PC-9 (cell line): ENCODE data around the gene MCC. TPM values are rescaled to one million over a fixed set of nuclear protein-coding genes. Genes with fewer than 3 reads are reported as not detected.

Experiments
- BruUV-seq: library from RNA; stranded (reverse); fragments of 400-500 nt; replicated peaks from 2 replicates; lab custom pipeline; 2021; lab: Mats Ljungman, UMichigan
- CTCF ChIA-PET: fragments of 300-600 bp; sonication (Branson Sonifier 250); formaldehyde crosslinking; loops from one replicate; lab custom pipeline; 2022; ENCODE audit warnings: antibody characterized with exemption; lab: Charles Lee
- POLR2A ChIA-PET: fragments of 300-600 bp; sonication (Branson Sonifier 250); formaldehyde crosslinking; loops from one replicate; lab custom pipeline; 2022; ENCODE audit warnings: antibody characterized with exemption; ENCODE audit not compliant: unreplicated experiment; lab: Charles Lee
- DNase-seq, 2 experiments: peaks; one replicate each; pipeline versions ENCODE4 v3.0.0 to v3.0.0-alpha.2; 2015 to 2022; ENCODE audit warnings: mixed read lengths in 1 of 2
- H2AFZ ChIP-seq: fragments of 200-600 bp; sonication (generic); 2 replicates; pipeline ENCODE4 v1.8.1; 2017; ENCODE audit warnings: antibody characterized with exemption
- H3F3A ChIP-seq: fragments of 200-600 bp; sonication (generic); 2 replicates; pipeline ENCODE4 v1.8.1; 2017; ENCODE audit warnings: antibody characterized with exemption, mild to moderate bottlenecking, low read depth; ENCODE audit not compliant: insufficient read depth
- H3K27ac ChIP-seq: fragments of 200-600 bp; sonication (generic); 2 replicates; pipeline ENCODE4 v1.6.1; 2016; ENCODE audit warnings: mixed run types
- H3K27me3 ChIP-seq: fragments of 200-600 bp; sonication (generic); 2 replicates; pipeline ENCODE4 v1.6.1; 2016; ENCODE audit warnings: low read depth, mixed run types; ENCODE audit not compliant: insufficient read depth
- H3K36me3 ChIP-seq: fragments of 200-600 bp; sonication (generic); 2 replicates; pipeline ENCODE4 v1.6.1; 2016; ENCODE audit warnings: low read depth, mixed run types
- H3K4me1 ChIP-seq: fragments of 200-600 bp; sonication (generic); replicated peaks from 2 replicates; pipeline ENCODE4 v1.6.1; 2016; ENCODE audit warnings: mixed run types; ENCODE audit not compliant: insufficient read depth
- H3K4me2 ChIP-seq: fragments of 200-600 bp; sonication (generic); 2 replicates; pipeline ENCODE4 v1.6.1; 2017; ENCODE audit warnings: mixed run types
- H3K4me3 ChIP-seq: fragments of 200-600 bp; sonication (generic); 2 replicates; pipeline ENCODE4 v1.6.1; 2016; ENCODE audit warnings: mixed run types
- H3K79me2 ChIP-seq: fragments of 200-600 bp; sonication (generic); 2 replicates; pipeline ENCODE4 v1.6.1; 2017; ENCODE audit warnings: low read depth, mixed run types
- H3K9me2 ChIP-seq: fragments of 200-600 bp; sonication (generic); 2 replicates; pipeline ENCODE4 v1.8.1; 2017; ENCODE audit warnings: mild to moderate bottlenecking; ENCODE audit not compliant: insufficient read depth
- H3K9me3 ChIP-seq: fragments of 200-600 bp; sonication (generic); 2 replicates; pipeline ENCODE4 v1.8.1; 2016; ENCODE audit warnings: low read depth; ENCODE audit not compliant: insufficient read depth
- H4K20me1 ChIP-seq: fragments of 200-600 bp; sonication (generic); 2 replicates; pipeline ENCODE4 v1.8.1; 2017; ENCODE audit not compliant: insufficient read depth
- EZH2 ChIP-seq: fragments of 200-600 bp; sonication (generic); IDR thresholded peaks from 2 replicates; pipeline ENCODE4 v1.8.0; 2017; ENCODE audit warnings: antibody characterized with exemption, low read depth
- intact Hi-C: fragments of 100-400 bp; cut with micrococcal nuclease; formaldehyde crosslinking; loops from one replicate; pipeline ENCODE4 v1.10.0; 2022; ENCODE audit not compliant: unreplicated experiment
- total RNA-seq: library from RNA; stranded (reverse); gene quantifications from 2 replicates; pipeline ENCODE4 v1.2.3, GENCODE V29; 2021
- TF ChIP-seq, protein P1 (sequence below): fragments of 200-600 bp; sonication (generic); conservative IDR thresholded peaks from 2 replicates; pipeline ENCODE4 v1.6.1; 2017; ENCODE audit warnings: mixed run types, antibody characterized with exemption, mild to moderate bottlenecking, moderate library complexity

MCC gene
- total RNA-seq, 1 experiment from 2014 or later, result 2.5 TPM

DNA sequence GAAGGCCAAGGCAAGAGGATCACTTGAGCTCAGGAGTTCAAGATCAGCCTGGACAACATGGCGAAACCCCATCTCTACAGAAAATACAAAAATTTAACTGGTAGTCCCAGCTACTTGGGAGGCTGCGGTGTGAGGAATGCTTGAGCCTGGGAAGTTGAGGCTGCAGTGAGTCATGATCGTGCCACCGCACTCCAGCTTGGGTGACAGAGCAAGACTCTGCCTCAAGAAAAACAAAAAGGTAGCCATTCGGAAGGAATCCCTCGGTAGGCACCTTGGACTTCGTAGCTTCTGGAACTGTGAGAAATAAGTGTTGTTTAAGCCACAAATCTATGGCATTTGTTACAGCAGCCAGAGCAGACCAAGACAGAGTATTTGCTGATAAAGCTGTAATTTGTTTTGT, 337.4 kb downstream of the MCC start:
- POLR2A ChIA-PET, result no interaction called here
- BruUV-seq, result no TSS peak

DNA sequence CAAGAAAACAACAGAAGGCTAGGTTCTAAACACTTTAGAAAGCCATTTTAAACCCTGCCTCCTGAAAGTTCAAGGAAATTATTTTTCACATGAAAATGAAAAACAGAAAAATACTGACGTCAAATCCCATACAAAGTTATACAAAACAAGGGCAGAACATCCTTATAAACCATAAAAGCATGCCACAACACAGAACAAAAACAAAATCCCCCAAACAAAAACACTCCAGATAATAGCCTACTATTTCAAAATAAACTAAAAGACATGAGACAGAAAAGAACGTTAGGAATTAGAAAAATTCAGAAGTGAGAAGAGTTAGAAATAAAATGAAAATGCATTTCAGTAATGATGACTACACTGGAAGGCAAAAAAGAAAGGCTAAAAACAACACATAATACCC, 338.0 kb downstream of the MCC start:
- ChIA-PET CTCF (no interaction called here), POLR2A (no interaction called here)
- H3K9me3 ChIP-seq, result no peaks in the 10 kb centered on the region
- H2AFZ ChIP-seq, result no peak overlapping the region
- H3K27me3 ChIP-seq, result no peaks in the 10 kb centered on the region
- H3F3A ChIP-seq, result no peaks in the 10 kb centered on the region
- H3K4me3 ChIP-seq, result no peak overlapping the region
- H4K20me1 ChIP-seq, result no peaks in the 10 kb centered on the region
- intact Hi-C loops, result no loop called here
- 0 out of 2 replicates have a peak, but pooled peaks cover 6% of the 10 kb centered on the region for H3K9me2 ChIP-seq
- H3K4me2 ChIP-seq, result no peak overlapping the region
- H3K27ac ChIP-seq, result no peak overlapping the region
- H3K79me2 ChIP-seq, result no peaks in the 10 kb centered on the region
- DNase-seq, result no peak
- no TSS peak for BruUV-seq
- no peaks in the 10 kb centered on the region for H3K4me1 ChIP-seq
- no peak for TF ChIP-seq EZH2
- TF ChIP-seq, protein P1, sequence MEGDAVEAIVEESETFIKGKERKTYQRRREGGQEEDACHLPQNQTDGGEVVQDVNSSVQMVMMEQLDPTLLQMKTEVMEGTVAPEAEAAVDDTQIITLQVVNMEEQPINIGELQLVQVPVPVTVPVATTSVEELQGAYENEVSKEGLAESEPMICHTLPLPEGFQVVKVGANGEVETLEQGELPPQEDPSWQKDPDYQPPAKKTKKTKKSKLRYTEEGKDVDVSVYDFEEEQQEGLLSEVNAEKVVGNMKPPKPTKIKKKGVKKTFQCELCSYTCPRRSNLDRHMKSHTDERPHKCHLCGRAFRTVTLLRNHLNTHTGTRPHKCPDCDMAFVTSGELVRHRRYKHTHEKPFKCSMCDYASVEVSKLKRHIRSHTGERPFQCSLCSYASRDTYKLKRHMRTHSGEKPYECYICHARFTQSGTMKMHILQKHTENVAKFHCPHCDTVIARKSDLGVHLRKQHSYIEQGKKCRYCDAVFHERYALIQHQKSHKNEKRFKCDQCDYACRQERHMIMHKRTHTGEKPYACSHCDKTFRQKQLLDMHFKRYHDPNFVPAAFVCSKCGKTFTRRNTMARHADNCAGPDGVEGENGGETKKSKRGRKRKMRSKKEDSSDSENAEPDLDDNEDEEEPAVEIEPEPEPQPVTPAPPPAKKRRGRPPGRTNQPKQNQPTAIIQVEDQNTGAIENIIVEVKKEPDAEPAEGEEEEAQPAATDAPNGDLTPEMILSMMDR, result no peak
- H3K36me3 ChIP-seq, result no peaks in the 10 kb centered on the region

More for the DNA sequence above, 337.4 kb downstream of the MCC start:
- Histone ChIP-seq H4K20me1 (no peaks in the 10 kb centered on the region), H3K4me2 (no peak overlapping the region), H3K79me2 (no peaks in the 10 kb centered on the region), H3K27ac (no peak overlapping the region), H3K9me3 (no peaks in the 10 kb centered on the region), H2AFZ (no peak overlapping the region), H3K4me1 (no peaks in the 10 kb centered on the region), H3K4me3 (no peak overlapping the region), H3F3A (no peaks in the 10 kb centered on the region), H3K36me3 (no peaks in the 10 kb centered on the region), H3K27me3 (no peaks in the 10 kb centered on the region), H3K9me2 (0 out of 2 replicates have a peak, but pooled peaks cover 6% of the 10 kb centered on the region)
- intact Hi-C loops, result no loop called here
- TF ChIP-seq, protein P1, result no peak
- TF ChIP-seq EZH2, result no peak
- CTCF ChIA-PET, result interaction anchor here (0.6 kb wide), 1 partner anchor 250 kb away, joined by 3 read pairs; no protein-coding TSS in a partner anchor
- DNase-seq, result no peak

DNA sequence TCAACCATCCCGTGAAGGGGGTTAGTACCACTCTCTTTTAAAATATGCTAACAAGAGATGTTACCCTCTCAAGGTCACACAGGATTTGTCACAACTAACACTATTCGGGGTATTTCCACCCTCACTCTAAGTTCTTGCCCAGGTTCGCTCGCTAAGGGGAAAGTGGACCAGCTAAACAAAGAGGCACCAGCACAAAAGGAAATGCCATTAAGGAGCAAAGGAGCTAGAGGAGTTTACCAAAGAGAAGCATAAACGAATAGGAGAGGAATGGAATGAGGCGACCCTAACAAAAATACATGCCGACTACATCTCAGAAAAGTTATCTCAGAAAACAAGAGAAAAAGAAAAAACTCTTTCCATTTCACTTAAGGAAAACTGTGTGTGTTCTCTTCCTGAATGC, 340.7 kb downstream of the MCC start:
- POLR2A ChIA-PET, result no interaction called here
- TF ChIP-seq, protein P1, result no peak
- intact Hi-C loops, result no loop called here
- Histone ChIP-seq H3K4me3 (no peak overlapping the region), H3K4me1 (no peaks in the 10 kb centered on the region), H3F3A (no peaks in the 10 kb centered on the region), H3K27ac (no peak overlapping the region), H3K36me3 (no peaks in the 10 kb centered on the region), H4K20me1 (no peaks in the 10 kb centered on the region), H3K9me2 (0 out of 2 replicates have a peak, but pooled peaks cover 6% of the 10 kb centered on the region), H3K79me2 (no peaks in the 10 kb centered on the region), H3K4me2 (no peak overlapping the region), H3K9me3 (no peaks in the 10 kb centered on the region), H2AFZ (no peak overlapping the region), H3K27me3 (no peaks in the 10 kb centered on the region)
- no peak for DNase-seq
- CTCF ChIA-PET, result no interaction called here
- BruUV-seq, result no TSS peak
